Endothelial cell of umbilical vein (primary cell): ENCODE measurements around the gene TBC1D30. TPM values are rescaled to one million over a fixed set of nuclear protein-coding genes. Genes with fewer than 3 reads are reported as not detected.

Source experiments
- BruUV-seq: library from RNA; stranded (reverse); fragments of 400-500 nt; replicated peaks from 2 replicates; lab custom pipeline; 2021; lab: Mats Ljungman, UMichigan
- CTCF ChIA-PET: fragments of 300-600, 350-600 bp; sonication (Branson Sonifier 250); formaldehyde crosslinking; loops from one replicate; lab custom pipeline; 2021; ENCODE audit warnings: antibody characterized with exemption, inconsistent platforms; lab: Charles Lee
- POLR2A ChIA-PET: fragments of 300-600, 350-600 bp; sonication (Branson Sonifier 250); formaldehyde crosslinking; loops from one replicate; lab custom pipeline; 2021; ENCODE audit warnings: antibody characterized with exemption, inconsistent platforms; lab: Charles Lee
- DNase-seq: peaks from one replicate; pipeline ENCODE4 v3.0.0-alpha.2; 2011; ENCODE audit warnings: low read depth, low spot score
- FAIRE-seq: peaks from 2 replicates; lab custom pipeline; 2011; peaks lifted over from hg19 to GRCh38; lab: Jason Lieb, UNC
- H2AFZ ChIP-seq: 2 replicates; pipeline ENCODE4 v1.6.0; 2012; ENCODE audit warnings: low read depth, low read length, control low read depth, inconsistent platforms
- H3K27ac ChIP-seq: 2 replicates; pipeline ENCODE4 v1.5.1; 2011; ENCODE audit warnings: low read depth, mild to moderate bottlenecking, control low read depth, low read length, moderate library complexity; ENCODE audit not compliant: insufficient read depth
- H3K27me3 ChIP-seq, 2 experiments: 2 replicates each; pipeline versions ENCODE4 v1.6.0 to v1.6.1; 2011; ENCODE audit warnings: low read length in 2 of 2, mixed read lengths in 1 of 2; ENCODE audit not compliant: control insufficient read depth in 2 of 2, insufficient read depth in 2 of 2
- H3K36me3 ChIP-seq, 2 experiments: 2 replicates in 1 of 2; 3 replicates in 1 of 2; pipeline ENCODE4 v1.5.1; 2011; ENCODE audit warnings: low read length in 2 of 2, mild to moderate bottlenecking in 1 of 2, moderate library complexity in 1 of 2; ENCODE audit not compliant: control insufficient read depth in 2 of 2, insufficient read depth in 2 of 2; ENCODE audit errors: extremely low read depth in 1 of 2
- H3K4me1 ChIP-seq: 3 replicates; pipeline ENCODE4 v1.5.1; 2011; ENCODE audit warnings: mild to moderate bottlenecking, low read length; ENCODE audit not compliant: control insufficient read depth, insufficient read depth; ENCODE audit errors: extremely low read depth
- H3K4me2 ChIP-seq: 2 replicates; pipeline ENCODE4 v1.6.1; 2011; ENCODE audit warnings: low read length, control low read depth, mixed read lengths; ENCODE audit not compliant: insufficient read depth
- H3K4me3 ChIP-seq, 3 experiments: fragments of 200-600 bp in 1 of 3; sonication (generic), shearing (Covaris generic) in 1 of 3; replicated peaks in 1 of 3; 2 replicates each; pipeline ENCODE4 v1.5.1; 2011 to 2016; ENCODE audit warnings: control low read depth in 3 of 3, low read length in 3 of 3, mild to moderate bottlenecking in 2 of 3, inconsistent platforms in 1 of 3, low read depth in 1 of 3, moderate library complexity in 1 of 3; ENCODE audit not compliant: insufficient read depth in 1 of 3
- H3K79me2 ChIP-seq: 2 replicates; pipeline ENCODE4 v1.6.0; 2012; ENCODE audit warnings: low read length, inconsistent platforms; ENCODE audit not compliant: control insufficient read depth, insufficient read depth
- H3K9ac ChIP-seq: replicated peaks from 2 replicates; pipeline ENCODE3; 2011; ENCODE audit warnings: low read length, control low read depth; ENCODE audit not compliant: insufficient read depth; ENCODE audit errors: extremely low read depth
- H3K9me1 ChIP-seq: replicated peaks from 3 replicates; pipeline ENCODE4 v1.6.0; 2011; ENCODE audit warnings: mild to moderate bottlenecking, low read length; ENCODE audit not compliant: control insufficient read depth, insufficient read depth; ENCODE audit errors: extremely low read depth
- H3K9me3 ChIP-seq: replicated peaks from 2 replicates; pipeline ENCODE4 v1.5.1; 2012; ENCODE audit warnings: low read length, inconsistent platforms; ENCODE audit not compliant: control insufficient read depth, insufficient read depth
- H4K20me1 ChIP-seq: replicated peaks from 2 replicates; pipeline ENCODE3; 2011; ENCODE audit warnings: mild to moderate bottlenecking, low read length; ENCODE audit not compliant: control insufficient read depth, insufficient read depth; ENCODE audit errors: extremely low read depth
- EZH2 ChIP-seq: IDR thresholded peaks from 2 replicates; pipeline ENCODE4 v1.6.1; 2012; ENCODE audit warnings: borderline replicate concordance, low read depth, mild to moderate bottlenecking, moderate library complexity, low read length, inconsistent platforms; ENCODE audit not compliant: severe bottlenecking
- FOS ChIP-seq: IDR thresholded peaks from 2 replicates; pipeline ENCODE4 v1.6.1; 2011; ENCODE audit warnings: mild to moderate bottlenecking, low read length, moderate library complexity, borderline replicate concordance; ENCODE audit not compliant: insufficient read depth
- GATA2 ChIP-seq: IDR thresholded peaks from 2 replicates; pipeline ENCODE4 v1.7.0; 2011; ENCODE audit warnings: low read depth, mild to moderate bottlenecking, moderate library complexity, mixed read lengths, low read length; ENCODE audit not compliant: insufficient read length, insufficient read depth
- JUN ChIP-seq: IDR thresholded peaks from 2 replicates; pipeline ENCODE4 v1.6.1; 2011; ENCODE audit warnings: borderline replicate concordance, low read depth; ENCODE audit not compliant: insufficient read length, insufficient read depth
- MYC ChIP-seq: IDR thresholded peaks from one replicate; pipeline ENCODE4 v1.6.1; 2011; ENCODE audit warnings: mild to moderate bottlenecking, low read depth, low read length
- POLR2A ChIP-seq: IDR thresholded peaks from 2 replicates; pipeline ENCODE4 v1.6.1; 2012; ENCODE audit warnings: low read depth, mild to moderate bottlenecking, control low read depth, low read length
- POLR2AphosphoS5 ChIP-seq: IDR thresholded peaks from 2 replicates; pipeline ENCODE4 v1.6.1; 2012; ENCODE audit warnings: low read depth, mild to moderate bottlenecking, control low read depth, low read length, moderate library complexity; ENCODE audit not compliant: insufficient read depth
- dilution Hi-C: fragments of 300-500 bp; cut with MboI; formaldehyde crosslinking; loops from one replicate; pipeline ENCODE4 v1.15.0; 2019; ENCODE audit warnings: low sequenced_read_pairs; ENCODE audit not compliant: extremely low pct_ligation_motif_present
- intact Hi-C: fragments of 100-400 bp; cut with micrococcal nuclease; formaldehyde crosslinking; loops from one replicate; pipeline ENCODE4 v1.10.0; 2022
- polyA plus RNA-seq, 4 experiments: library from polyadenylated mRNA; depleted of rRNA in 3 of 4; stranded (reverse) in 3 of 4; unstranded in 1 of 4; fragments of >200 nt; gene quantifications; 2 replicates each; pipeline versions ENCODE4 v1.2.1 to v1.2.3, GENCODE V29; 2011 to 2012; ENCODE audit warnings: missing spikeins in 1 of 4
- total RNA-seq: library from RNA; stranded (reverse); gene quantifications from 2 replicates; pipeline ENCODE4 v1.2.3, GENCODE V29; 2021
- TF ChIP-seq, protein P1 (sequence below), 2 donors: IDR thresholded peaks; 1 replicate in 1 of 2; 2 replicates in 1 of 2; pipeline ENCODE4 v1.5.1; 2011; ENCODE audit warnings: low read length in 2 of 2, mild to moderate bottlenecking in 2 of 2, moderate library complexity in 2 of 2, control low read depth in 1 of 2, inconsistent platforms in 1 of 2, low read depth in 1 of 2; ENCODE audit not compliant: insufficient read depth in 1 of 2; ENCODE audit errors: extremely low read depth in 1 of 2
- TF ChIP-seq, protein P2 (sequence below): IDR thresholded peaks from 2 replicates; pipeline ENCODE4 v1.6.1; 2011; ENCODE audit not compliant: insufficient read depth, insufficient read length

The TBC1D30 gene
- total and polyA plus RNA-seq, 2 donors (not counting 3 experiments of a cell fraction or from before 2014, with no cell fraction given), result 4.4 to 7.6 TPM

- intact Hi-C loops (no loop called here), dilution Hi-C loops (no loop called here)
- Histone ChIP-seq H3K79me2 (no peaks in the 10 kb centered on the region), H3K4me3 (no peak overlapping the region), H3K9me3 (no peaks in the 10 kb centered on the region), H3K4me2 (no peak overlapping the region), H3K36me3 (no peaks in the 10 kb centered on the region), H4K20me1 (no peaks in the 10 kb centered on the region), H2AFZ (no peak overlapping the region), H3K27me3 (no peaks in the 10 kb centered on the region), H3K27ac (no peak overlapping the region), H3K9me1 (no peaks in the 10 kb centered on the region), H3K4me1 (no peaks in the 10 kb centered on the region), H3K9ac (no peak overlapping the region)
- DNase-seq (no peak), FAIRE-seq (no peak)
- BruUV-seq, result no TSS peak
- ChIA-PET CTCF (interaction anchor here (1.0 to 2.5 kb wide), 5 partner anchors 12 to 349 kb away, joined by 3 to 15 read pairs (median 5); no protein-coding TSS in a partner anchor), POLR2A (no interaction called here)
- TF ChIP-seq GATA2, result no peak
- TF ChIP-seq FOS, result no peak
- TF ChIP-seq, protein P1, sequence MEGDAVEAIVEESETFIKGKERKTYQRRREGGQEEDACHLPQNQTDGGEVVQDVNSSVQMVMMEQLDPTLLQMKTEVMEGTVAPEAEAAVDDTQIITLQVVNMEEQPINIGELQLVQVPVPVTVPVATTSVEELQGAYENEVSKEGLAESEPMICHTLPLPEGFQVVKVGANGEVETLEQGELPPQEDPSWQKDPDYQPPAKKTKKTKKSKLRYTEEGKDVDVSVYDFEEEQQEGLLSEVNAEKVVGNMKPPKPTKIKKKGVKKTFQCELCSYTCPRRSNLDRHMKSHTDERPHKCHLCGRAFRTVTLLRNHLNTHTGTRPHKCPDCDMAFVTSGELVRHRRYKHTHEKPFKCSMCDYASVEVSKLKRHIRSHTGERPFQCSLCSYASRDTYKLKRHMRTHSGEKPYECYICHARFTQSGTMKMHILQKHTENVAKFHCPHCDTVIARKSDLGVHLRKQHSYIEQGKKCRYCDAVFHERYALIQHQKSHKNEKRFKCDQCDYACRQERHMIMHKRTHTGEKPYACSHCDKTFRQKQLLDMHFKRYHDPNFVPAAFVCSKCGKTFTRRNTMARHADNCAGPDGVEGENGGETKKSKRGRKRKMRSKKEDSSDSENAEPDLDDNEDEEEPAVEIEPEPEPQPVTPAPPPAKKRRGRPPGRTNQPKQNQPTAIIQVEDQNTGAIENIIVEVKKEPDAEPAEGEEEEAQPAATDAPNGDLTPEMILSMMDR (IDR thresholded peaks at IDR 0.05; ENCODE audit: extremely low read depth in 1 of 2, insufficient read depth in 1 of 2, low read depth in 1 of 2, low read length in 2 of 2), result no peak
- TF ChIP-seq POLR2AphosphoS5, result no peak
- TF ChIP-seq EZH2, result no peak
- TF ChIP-seq POLR2A, result no peak
- TF ChIP-seq, protein P2, sequence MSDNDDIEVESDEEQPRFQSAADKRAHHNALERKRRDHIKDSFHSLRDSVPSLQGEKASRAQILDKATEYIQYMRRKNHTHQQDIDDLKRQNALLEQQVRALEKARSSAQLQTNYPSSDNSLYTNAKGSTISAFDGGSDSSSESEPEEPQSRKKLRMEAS, result no peak
- TF ChIP-seq JUN, result no peak
- TF ChIP-seq MYC, result no peak
Measured at GRCh38 chr12:64882687-64883086, 58.2 kb downstream of the TBC1D30 start.
